Measurements from ENCODE around the gene IL20RB. TPM values are rescaled to one million over a fixed set of nuclear protein-coding genes. Genes with fewer than 3 reads are reported as not detected.

Gene IL20RB
- total RNA-seq, 4 donors from 2014 or later: 257 to 288 (median 273) TPM

GRCh38 chr3:136947477-136947876 is 10.3 kb upstream of the IL20RB start:
- no peak for DNase-seq (ENCODE audit: low spot score in 2 of 2)
- WGBS, 2 donors: 47 to 48% methylated on average over 2 of the region's 2 CpGs
- intact Hi-C loops (cut with DNase I; ENCODE audit: low total_unique reads): loop anchor here (10.0 kb wide), 1 partner anchor 67 kb away; no protein-coding TSS in a partner anchor
- H3K4me3 ChIP-seq (ENCODE audit: low read depth, poor library complexity, severe bottlenecking): no peak overlapping the region
- TF ChIP-seq CTCF (IDR thresholded peaks at IDR 0.05) (no peak), POLR2A (IDR thresholded peaks at IDR 0.05) (no peak)

- TF ChIP-seq CTCF (IDR thresholded peaks at IDR 0.05) (no peak), POLR2A (IDR thresholded peaks at IDR 0.05) (no peak)
- DNase-seq (ENCODE audit: low spot score in 2 of 2): no peak
- H3K4me3 ChIP-seq (ENCODE audit: low read depth, poor library complexity, severe bottlenecking): no peak overlapping the region
- intact Hi-C loops (cut with DNase I; ENCODE audit: low total_unique reads): loop anchor here (10.0 kb wide), 1 partner anchor 66 kb away; no protein-coding TSS in a partner anchor
Observed at GRCh38 chr3:136949146-136949545, 8.6 kb upstream of the IL20RB start.

GRCh38 chr3:136949708-136950107 is 8.1 kb upstream of the IL20RB start:
- intact Hi-C loops (cut with DNase I; ENCODE audit: low total_unique reads): loop anchor here (10.0 kb wide), 1 partner anchor 65 kb away; no protein-coding TSS in a partner anchor
- no peak for TF ChIP-seq POLR2A (IDR thresholded peaks at IDR 0.05)
- TF ChIP-seq CTCF (IDR thresholded peaks at IDR 0.05): no peak
- 73 to 76% methylated on average over 2 of the region's 2 CpGs for WGBS, 2 donors
- DNase-seq (ENCODE audit: low spot score in 2 of 2): no peak
- H3K4me3 ChIP-seq (ENCODE audit: low read depth, poor library complexity, severe bottlenecking): no peak overlapping the region

- 61 to 67% methylated on average over 1 of the region's 1 CpG for WGBS, 2 donors
- no peak for DNase-seq (ENCODE audit: low spot score in 2 of 2)
- intact Hi-C loops (cut with DNase I; ENCODE audit: low total_unique reads): no loop called here
- TF ChIP-seq CTCF (IDR thresholded peaks at IDR 0.05): no peak
- no peak for TF ChIP-seq POLR2A (IDR thresholded peaks at IDR 0.05)
- no peak overlapping the region for H3K4me3 ChIP-seq (ENCODE audit: low read depth, poor library complexity, severe bottlenecking)
Observed at GRCh38 chr3:136950623-136951022, 7.2 kb upstream of the IL20RB start.

- 38 to 46% methylated on average over 1 of the region's 1 CpG for WGBS, 2 donors
- DNase-seq (ENCODE audit: low spot score in 2 of 2): no peak
- intact Hi-C loops (cut with DNase I; ENCODE audit: low total_unique reads): no loop called here
- TF ChIP-seq POLR2A (IDR thresholded peaks at IDR 0.05) (no peak), CTCF (IDR thresholded peaks at IDR 0.05) (no peak)
- no peak overlapping the region for H3K4me3 ChIP-seq (ENCODE audit: low read depth, poor library complexity, severe bottlenecking)
Observed at GRCh38 chr3:136952292-136952691, 5.5 kb upstream of the IL20RB start.

- TF ChIP-seq POLR2A (IDR thresholded peaks at IDR 0.05) (no peak), CTCF (IDR thresholded peaks at IDR 0.05) (no peak)
- intact Hi-C loops (cut with DNase I; ENCODE audit: low total_unique reads): no loop called here
- no peak for DNase-seq (ENCODE audit: low spot score in 2 of 2)
- no peak overlapping the region for H3K4me3 ChIP-seq (ENCODE audit: low read depth, poor library complexity, severe bottlenecking)
- WGBS, 2 donors: 85 to 87% methylated on average over 2 of the region's 2 CpGs
Observed at GRCh38 chr3:136954251-136954650, 3.5 kb upstream of the IL20RB start.

All from lower leg skin (tissue), 4 donors.